HG03095 (cell line): ENCODE data around the gene NLGN3.

Experiments used
- ATAC-seq: cut with Tn5 transposase; IDR thresholded peaks from one replicate; pipeline ENCODE4 v1.9.1; 2021; ENCODE audit warnings: moderate library complexity; ENCODE audit not compliant: unreplicated experiment

Gene NLGN3

DNA sequence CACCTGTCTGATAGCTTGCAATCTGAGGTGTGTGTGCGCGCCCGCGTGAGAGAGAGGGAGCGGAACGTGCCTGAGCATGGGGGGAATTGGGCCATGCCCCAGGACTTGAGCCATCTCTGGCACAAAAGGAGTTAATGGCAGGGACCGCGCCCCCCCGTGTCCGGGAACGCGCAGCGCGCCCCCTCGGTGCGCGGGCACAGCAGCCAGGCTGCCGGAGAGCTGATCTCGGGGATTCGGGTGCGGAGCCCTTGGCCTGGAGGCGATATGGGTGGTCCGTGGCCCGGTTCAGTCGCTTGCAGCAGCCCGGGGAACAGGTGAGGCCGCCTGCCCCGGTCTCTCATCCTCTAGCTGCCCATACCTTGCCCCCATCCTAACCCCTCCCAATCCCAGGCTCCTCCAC lies at the start of gene NLGN3:
NLGN3 (plus strand) TSS at position 191 of the 400 bp plus-strand sequence. CDS start 2,909 bp downstream, outside the sequence.
- no peak for ATAC-seq

DNA sequence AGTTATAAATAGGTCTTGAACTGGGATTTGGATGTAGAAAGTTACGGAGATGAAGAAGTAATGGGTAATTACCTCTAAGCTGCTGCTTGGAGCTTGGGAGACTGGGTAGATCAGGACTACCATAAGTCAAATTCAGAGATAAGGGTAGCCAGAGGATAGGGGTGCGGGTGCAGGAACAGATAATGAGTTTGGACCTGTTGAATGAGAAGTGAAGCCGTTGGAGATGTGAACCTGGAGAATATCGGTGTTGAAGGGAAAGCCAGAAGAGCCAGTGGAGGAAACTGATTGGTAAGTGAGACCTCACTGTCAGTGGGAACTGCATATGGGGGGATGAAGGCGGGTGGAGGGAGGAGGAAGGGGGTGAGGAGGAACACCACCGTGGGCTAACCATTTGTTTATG lies 49.6 kb upstream of the NLGN3 start:
- ATAC-seq: no peak

- ATAC-seq: peak; percentile 81
These were observed 49.1 kb upstream of the NLGN3 start, which contains the start of gene FOXO4 for GRCh38 chrX:71095555-71095980. Gene FOXO4, plus strand, starts transcription at chrX:71095851. Its CDS starts 678 bp downstream, at chrX:71096529.

DNA sequence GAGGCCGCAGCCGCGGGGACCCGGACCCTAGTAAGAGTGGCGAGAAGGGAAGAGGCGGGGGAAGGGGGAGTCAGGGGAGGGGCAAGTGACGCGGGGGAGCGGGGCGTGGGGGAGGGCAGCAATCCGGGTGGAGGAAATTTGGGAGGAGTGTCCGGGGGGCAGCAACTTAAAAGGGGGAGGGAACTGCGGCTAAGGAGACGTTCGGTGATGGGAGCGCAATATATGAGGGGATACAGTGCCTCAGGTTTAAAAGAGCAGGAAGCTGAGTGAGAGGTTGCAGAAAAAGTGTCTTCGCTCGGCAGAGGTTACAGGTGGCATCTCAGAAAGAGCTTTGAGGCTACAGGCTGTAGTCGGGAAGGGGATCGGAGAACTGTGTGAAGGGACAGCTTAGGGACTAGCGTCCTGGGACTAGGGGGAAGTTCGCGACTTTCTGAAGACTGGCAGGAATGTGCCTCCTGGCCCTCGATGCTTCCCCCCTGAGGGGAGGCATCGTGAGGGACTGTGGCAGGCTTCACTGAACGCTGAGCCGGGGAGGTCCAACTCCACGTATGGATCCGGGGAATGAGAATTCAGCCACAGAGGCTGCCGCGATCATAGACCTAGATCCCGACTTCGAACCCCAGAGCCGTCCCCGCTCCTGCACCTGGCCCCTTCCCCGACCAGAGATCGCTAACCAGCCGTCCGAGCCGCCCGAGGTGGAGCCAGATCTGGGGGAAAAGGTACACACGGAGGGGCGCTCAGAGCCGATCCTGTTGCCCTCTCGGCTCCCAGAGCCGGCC lies 48.5 kb upstream of the NLGN3 start:
- ATAC-seq: peak; percentile 3

- no peak for ATAC-seq
These were observed 47.9 kb upstream of the NLGN3 start for GRCh38 chrX:71096760-71097032.

DNA sequence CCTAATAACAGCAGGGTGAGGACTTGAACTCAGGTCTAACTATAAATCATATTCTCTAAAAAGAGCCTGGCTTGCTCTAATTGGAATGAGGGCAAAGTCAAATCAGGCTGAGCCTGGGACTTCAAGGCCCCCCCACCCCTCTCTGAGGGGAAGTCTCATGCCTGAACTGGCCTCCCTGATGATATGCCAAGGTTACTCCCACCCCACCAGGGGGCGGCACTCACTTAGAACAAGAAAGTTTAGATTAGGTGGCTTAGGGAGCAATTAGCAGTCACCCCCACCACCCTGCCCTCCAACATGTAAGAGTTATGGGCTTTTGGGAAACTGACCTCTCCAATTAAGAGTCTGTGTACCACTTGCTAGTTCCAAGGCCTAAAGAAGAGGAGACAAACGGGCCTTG lies 46.3 kb upstream of the NLGN3 start:
- ATAC-seq: no peak

DNA sequence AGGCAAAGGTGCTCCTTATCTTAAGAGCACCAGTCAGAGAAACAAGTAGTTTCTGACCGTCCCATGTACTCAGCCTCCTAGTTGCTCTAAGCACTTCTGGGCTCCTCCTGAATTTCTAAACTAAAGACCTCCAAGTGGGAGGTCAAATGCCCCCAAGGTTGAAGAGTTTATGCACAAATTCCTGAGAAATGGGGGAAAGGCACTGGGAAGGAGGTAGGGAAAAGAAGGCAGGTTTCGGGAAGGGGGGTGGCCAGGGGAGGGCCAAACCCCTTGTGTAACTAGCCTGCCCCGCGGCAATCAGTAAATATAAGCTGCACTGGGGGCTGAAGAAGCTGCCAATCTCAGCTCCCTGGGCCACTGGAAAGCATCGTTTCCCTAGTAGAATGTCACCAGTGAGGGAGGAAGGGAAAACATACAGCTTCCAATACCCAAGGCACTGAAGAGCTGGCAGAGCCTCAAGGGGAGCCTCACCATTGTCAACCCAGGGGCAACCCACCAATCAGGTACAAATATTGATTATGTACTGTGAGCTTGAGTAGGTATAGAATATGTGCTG lies 45.6 kb upstream of the NLGN3 start:
- no peak for ATAC-seq

- no peak for ATAC-seq
These were observed 44.9 kb upstream of the NLGN3 start for GRCh38 chrX:71099736-71100135.

DNA sequence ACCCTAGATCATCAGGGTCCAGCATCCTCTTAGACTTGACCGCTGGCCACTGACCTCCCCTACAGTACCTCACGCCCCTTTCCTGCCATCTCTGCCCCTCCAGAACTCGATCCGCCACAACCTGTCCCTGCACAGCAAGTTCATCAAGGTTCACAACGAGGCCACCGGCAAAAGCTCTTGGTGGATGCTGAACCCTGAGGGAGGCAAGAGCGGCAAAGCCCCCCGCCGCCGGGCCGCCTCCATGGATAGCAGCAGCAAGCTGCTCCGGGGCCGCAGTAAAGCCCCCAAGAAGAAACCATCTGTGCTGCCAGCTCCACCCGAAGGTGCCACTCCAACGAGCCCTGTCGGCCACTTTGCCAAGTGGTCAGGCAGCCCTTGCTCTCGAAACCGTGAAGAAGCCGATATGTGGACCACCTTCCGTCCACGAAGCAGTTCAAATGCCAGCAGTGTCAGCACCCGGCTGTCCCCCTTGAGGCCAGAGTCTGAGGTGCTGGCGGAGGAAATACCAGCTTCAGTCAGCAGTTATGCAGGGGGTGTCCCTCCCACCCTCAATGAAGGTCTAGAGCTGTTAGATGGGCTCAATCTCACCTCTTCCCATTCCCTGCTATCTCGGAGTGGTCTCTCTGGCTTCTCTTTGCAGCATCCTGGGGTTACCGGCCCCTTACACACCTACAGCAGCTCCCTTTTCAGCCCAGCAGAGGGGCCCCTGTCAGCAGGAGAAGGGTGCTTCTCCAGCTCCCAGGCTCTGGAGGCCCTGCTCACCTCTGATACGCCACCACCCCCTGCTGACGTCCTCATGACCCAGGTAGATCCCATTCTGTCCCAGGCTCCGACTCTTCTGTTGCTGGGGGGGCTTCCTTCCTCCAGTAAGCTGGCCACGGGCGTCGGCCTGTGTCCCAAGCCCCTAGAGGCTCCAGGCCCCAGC lies 43.8 kb upstream of the NLGN3 start:
- no peak for ATAC-seq

DNA sequence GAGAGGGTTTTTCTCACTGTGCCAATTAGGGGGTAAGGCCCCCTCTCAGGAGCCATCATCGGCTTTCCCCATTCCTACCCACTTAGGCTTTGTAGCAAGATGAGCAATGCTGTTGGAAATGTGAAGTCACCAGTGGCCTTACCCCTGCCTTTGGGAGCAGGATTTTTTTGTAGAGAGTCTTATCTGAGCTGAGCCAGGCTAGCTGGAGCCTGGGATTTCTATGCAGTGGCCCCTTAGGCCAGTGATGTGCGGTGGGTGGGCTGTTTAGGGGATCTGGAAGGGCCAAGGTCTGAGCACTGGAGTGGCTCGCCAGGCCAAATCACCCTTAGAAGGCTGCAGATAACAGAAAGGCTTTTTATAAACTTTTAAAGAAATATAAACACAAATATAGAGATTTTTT lies 42.3 kb upstream of the NLGN3 start:
- no peak for ATAC-seq

DNA sequence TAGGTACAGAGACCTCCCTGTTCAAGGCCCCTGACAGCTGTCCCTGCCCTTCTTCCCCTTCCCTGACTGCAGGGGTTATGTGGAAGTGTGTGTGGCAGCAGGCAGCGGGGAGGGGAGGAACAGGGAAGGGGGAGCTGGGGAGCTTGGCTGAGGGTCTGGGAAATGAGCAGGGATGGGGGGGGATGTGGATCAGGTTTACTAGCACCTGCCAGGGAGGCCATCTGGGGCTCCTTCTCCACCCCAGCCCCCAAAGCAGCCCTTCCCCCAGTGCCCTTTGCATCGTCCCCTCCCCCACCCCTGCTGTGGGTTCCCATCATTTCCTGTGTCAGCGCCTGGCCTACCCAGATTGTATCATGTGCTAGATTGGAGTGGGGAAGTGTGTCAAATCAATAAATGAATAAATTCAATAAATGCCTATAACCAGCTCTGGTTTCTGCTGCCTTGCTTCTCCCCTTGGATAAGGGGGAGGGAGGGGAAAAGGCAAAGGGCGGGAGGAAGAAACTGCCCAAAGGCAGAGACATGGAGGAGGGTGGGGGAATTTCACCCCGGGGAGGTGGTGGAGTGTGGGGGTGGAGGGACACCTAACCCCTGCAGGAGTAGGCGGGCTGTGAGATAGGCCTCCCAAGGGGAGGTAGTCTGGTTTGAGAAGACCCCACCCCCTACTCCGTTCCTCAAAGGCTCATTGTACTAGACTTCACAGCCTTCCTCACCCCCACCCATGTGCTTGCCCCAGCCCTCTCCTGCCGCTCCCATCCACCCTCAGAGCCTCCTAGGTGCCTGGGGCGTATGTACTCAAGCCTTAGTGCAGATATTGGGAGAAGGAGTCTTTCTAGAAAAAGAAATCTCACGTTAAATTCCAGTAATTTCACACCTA lies 41.3 kb upstream of the NLGN3 start:
- no peak for ATAC-seq

DNA sequence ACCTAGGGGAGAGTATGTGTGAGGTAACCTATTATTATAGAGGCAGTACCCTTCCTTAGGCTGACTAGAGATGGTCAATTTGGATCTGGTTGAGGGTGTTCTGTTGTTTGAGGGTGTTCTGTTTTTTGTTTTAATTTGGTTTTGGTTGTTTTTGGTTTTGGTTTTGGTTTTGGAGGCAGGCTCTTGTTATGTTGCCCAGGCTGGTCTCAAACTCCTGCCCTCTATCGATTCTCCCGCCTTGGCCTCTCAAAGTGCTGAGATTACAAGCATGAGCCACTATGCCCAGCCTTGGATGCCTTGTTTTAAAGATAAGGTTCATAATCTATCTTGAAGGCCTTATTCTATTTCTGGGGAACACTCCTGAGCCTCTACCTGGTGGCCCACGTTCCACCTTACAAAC lies 39.0 kb upstream of the NLGN3 start:
- no peak for ATAC-seq

GRCh38 chrX:71106427-71106826 lies 38.2 kb upstream of the NLGN3 start, which contains the start of gene CXorf65:
Gene CXorf65, minus strand, starts transcription at chrX:71106740. Its CDS starts 184 bp downstream, at chrX:71106556.
- ATAC-seq: no peak

DNA sequence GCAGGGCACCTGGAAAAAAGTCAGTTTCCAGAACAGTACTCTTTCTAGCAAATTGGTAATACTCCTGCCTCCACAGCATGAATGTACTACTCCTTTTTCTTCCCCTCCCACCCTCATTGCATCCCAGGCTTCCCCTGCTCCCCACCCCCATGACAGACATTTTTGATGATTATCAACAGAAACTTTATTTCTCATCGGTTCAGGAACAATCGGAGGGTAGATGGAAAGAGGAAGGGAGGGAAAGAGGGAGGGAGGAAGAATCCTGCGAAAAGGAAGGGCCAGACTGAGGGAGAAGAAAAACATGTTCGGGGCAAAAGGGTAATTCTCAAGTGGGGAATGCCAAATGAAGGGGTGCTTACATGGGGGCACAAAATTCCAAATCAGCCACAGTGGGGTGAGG lies 37.4 kb upstream of the NLGN3 start:
- no peak for ATAC-seq

GRCh38 chrX:71107762-71108360 lies 36.8 kb upstream of the NLGN3 start:
- ATAC-seq: no peak

- no peak for ATAC-seq
These were observed 35.6 kb upstream of the NLGN3 start for GRCh38 chrX:71109051-71109450.

- peak; percentile 89 for ATAC-seq
These were observed 33.3 kb upstream of the NLGN3 start, which contains the start of gene IL2RG for GRCh38 chrX:71111141-71111843. Gene IL2RG, minus strand, starts transcription at chrX:71111577. Its CDS starts 38 bp downstream, at chrX:71111539.

- peak; percentile 25 for ATAC-seq
These were observed 32.7 kb upstream of the NLGN3 start for GRCh38 chrX:71111921-71112431.

GRCh38 chrX:71117358-71117757 lies 27.3 kb upstream of the NLGN3 start:
- no peak for ATAC-seq
